GM12891 (cell line): ENCODE results near the gene CTNS.
A peak's percentile ranks its signal among the peaks of the same experiment; 100 is the strongest.
"Not testable (repeated sequence)": the region's sequence is repeated elsewhere in the genome, so short reads cannot be mapped to it uniquely, and the experiment has no call there.

Experiments used
- DNase-seq: peaks from one replicate; pipeline ENCODE4 v3.0.0; 2011; ENCODE audit warnings: low spot score; ENCODE audit not compliant: insufficient read length
- FAIRE-seq: peaks from 2 replicates; lab custom pipeline; 2011; peaks lifted over from hg19 to GRCh38; lab: Jason Lieb, UNC
- PAX5 ChIP-seq: IDR thresholded peaks from 2 replicates; pipeline ENCODE4 v1.6.1; 2011; ENCODE audit warnings: low read length, moderate library complexity, mild to moderate bottlenecking; ENCODE audit not compliant: insufficient read depth, severe bottlenecking
- POLR2A ChIP-seq: IDR thresholded peaks from 2 replicates; pipeline ENCODE4 v1.6.1; 2011; ENCODE audit warnings: low read depth, low read length, control low read depth
- POLR2AphosphoS5 ChIP-seq: IDR thresholded peaks from 2 replicates; pipeline ENCODE4 v1.6.1; 2011; ENCODE audit warnings: low read depth, low read length, control low read depth
- POU2F2 ChIP-seq: IDR thresholded peaks from 2 replicates; pipeline ENCODE4 v1.6.1; 2011; ENCODE audit warnings: low read depth, mild to moderate bottlenecking, control low read depth, low read length, moderate library complexity
- SPI1 ChIP-seq: IDR thresholded peaks from 2 replicates; pipeline ENCODE4 v1.6.1; 2011; ENCODE audit warnings: low read depth, low read length, control low read depth
- TAF1 ChIP-seq: IDR thresholded peaks from 2 replicates; pipeline ENCODE4 v1.6.1; 2011; ENCODE audit warnings: low read depth, low read length, control low read depth

CTNS gene

DNA sequence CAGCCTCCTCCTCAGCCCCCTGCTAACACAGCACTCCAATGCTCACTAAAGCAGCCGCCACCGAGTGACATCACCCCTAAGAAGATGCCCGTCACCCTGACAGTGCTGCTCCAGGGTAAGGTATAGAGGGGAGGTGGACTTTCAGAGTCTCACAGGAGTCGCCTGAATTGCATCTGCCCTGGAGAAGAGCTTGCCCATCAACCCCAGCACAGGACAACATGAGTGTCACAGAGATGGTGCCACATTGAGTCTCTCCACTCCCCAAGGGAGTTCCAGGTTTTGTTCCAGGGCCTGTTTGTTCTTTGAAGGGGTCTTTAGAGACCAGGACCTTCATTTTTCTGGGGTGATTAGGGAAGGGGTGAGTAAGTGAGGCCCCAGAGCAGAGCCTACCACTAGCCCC is 61.6 kb downstream of the CTNS start:
- DNase-seq (no peak), FAIRE-seq (no peak)
- TF ChIP-seq PAX5: no peak
- TF ChIP-seq TAF1: no peak
- no peak for TF ChIP-seq SPI1
- no peak for TF ChIP-seq POLR2AphosphoS5
- TF ChIP-seq POU2F2: no peak
- TF ChIP-seq POLR2A: no peak

DNA sequence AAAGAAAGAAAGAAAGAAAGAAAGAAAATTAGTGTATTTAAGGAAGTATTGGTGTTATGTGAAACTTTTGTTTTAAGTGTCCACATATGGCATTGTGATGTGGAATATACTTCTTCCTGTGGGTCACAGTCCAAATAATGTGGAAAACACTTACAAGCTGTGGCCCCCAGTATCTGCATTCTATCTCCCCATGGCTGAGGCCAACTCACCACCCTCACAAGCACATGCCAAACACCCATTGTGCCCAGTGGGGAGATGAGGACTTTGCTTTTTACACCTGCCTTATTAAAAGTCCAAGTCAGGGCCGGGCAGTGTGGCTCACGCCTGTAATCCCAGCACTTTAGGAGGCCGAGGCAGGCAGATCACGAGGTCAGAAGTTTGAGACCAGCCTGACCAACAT is 63.4 kb downstream of the CTNS start:
- no peak for FAIRE-seq
- TF ChIP-seq POLR2AphosphoS5 (no peak), POU2F2 (no peak), TAF1 (no peak), PAX5 (no peak), POLR2A (no peak), SPI1 (no peak)
- no peak for DNase-seq

DNA sequence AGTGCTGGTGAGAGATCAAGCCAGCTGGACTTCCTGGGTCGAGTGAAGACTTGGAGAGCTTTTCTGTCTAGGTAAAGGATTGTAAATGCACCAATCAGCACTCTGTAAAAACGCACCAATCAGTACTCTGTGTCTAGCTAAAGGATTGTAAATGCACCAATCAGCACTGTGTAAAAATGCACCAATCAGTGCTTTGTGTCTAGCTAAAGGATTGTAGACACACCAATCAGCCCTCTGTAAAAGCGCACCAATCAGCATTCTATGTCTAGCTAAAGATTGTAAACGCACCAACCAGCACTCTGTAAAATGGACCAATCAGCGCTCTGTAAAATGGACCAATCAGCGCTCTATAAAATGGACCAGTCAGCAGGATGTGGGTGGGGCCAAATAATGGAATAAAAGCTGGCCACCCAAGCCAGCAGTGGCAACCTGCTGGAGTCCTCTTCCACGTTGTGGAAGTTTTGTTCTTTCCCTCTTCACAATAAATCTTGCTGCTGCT is 65.5 kb downstream of the CTNS start:
- not testable (repeated sequence) for FAIRE-seq, DNase-seq

DNA sequence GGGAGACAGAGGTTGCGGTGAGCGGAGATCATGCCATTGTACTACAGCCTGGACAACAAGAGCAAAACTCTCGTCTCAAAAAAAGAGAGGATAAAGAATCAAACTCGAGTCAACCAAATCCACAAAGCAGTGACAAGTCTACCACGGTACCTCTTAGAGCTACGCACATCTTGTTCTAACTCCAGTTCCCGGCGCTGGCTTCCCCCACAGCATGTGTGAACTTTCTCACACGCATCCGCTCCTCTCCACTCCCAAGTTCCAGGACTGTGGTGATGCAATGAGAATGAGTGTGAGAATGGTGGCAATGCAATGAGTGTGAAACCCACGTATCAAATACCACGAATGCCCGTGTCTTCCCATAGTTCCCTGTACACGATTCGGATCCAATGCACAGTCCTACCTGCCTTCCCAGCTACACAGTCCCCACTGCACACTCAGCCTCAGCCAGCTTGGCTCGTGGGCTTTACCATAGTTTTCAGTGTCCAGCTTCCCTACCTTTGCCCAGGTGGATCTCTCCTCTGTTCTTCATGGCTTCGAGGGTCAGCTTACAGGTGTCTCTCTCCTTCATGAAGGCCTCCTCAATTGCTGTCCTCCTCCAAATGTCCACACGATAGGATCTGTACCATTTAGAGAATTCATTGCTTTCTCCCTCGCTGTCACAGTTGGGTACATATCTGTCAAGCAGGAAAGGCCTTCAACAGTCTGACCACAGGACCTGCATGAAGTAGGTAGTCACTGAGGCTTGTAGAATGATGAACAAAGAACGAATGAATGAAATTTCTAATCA is 68.6 kb downstream of the CTNS start:
- FAIRE-seq (no peak), DNase-seq (no peak)
- no peak for TF ChIP-seq POLR2AphosphoS5
- TF ChIP-seq TAF1: no peak
- no peak for TF ChIP-seq POLR2A
- TF ChIP-seq POU2F2: no peak
- TF ChIP-seq PAX5: no peak
- TF ChIP-seq SPI1: no peak

DNA sequence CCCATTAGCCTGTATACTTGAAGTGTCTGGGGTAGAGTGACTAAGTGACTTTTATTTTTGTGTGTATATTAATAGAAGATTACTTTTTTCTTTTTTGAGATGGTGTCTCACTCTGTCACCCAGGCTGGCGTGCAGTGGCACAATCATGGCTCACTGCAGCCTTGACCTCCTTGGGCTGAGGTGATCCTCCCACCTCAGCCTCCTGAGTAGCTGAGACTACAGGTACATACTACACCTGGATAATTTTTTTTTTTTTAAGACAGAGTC is 69.1 kb downstream of the CTNS start:
- DNase-seq, FAIRE-seq: not testable (repeated sequence)

DNA sequence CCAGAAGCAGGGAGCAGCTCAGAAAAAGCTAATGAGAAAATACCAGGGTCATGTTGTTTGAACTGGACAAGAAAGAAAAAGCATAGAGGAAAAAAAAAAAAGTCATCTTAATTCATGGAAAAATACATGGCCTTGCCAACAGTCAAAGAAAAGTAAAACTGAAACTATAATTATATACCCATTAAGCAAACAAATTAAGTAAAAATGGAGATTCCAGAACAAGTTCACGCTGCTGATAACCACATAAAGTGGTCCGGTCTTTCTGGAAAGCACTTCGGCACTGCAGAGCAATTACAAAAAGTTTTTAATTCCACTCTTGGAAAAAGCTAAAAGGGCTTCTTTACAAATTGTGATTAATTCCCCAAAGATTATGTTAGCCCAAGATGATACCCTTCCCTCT is 71.8 kb downstream of the CTNS start:
- TF ChIP-seq POU2F2: no peak
- no peak for TF ChIP-seq SPI1
- TF ChIP-seq POLR2AphosphoS5: no peak
- TF ChIP-seq PAX5: no peak
- TF ChIP-seq POLR2A: no peak
- TF ChIP-seq TAF1: no peak
- DNase-seq (no peak), FAIRE-seq (no peak)

DNA sequence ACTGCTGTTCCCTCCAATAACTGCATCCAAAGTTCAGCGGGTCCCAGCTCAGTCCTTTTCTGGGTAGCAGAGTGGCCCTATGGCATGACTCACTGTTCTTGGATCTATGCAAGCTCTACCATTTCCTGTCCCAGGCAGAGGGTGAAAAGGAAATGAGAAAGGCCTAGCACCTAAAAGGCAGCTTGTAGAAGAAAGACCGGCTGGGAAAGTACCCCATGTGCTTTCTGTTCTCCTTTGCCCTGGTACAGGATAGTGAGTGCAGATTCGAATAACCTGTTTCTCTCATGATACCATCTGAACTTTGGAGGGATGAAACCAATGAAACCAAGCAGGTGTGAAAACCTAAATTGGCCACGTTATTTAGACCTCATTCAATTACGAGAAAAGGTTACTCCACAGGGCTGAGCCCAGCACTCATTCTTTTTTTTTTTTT is 74.4 kb downstream of the CTNS start:
- TF ChIP-seq PAX5 (peak; percentile 94), POLR2AphosphoS5 (no peak), POU2F2 (no peak; the same call in 1 of the 2 replicates), POLR2A (no peak), SPI1 (peak; percentile 94), TAF1 (no peak)
- peak; percentile 72 for DNase-seq
- peak; percentile 94 for FAIRE-seq
